Right atrium auricular region (tissue), 2 donors: Measurements from ENCODE around the gene BCL2L2. TPM values are rescaled to one million over a fixed set of nuclear protein-coding genes. Genes with fewer than 3 reads are reported as not detected.
A peak's percentile ranks its signal among the peaks of the same experiment; 100 is the strongest.

Experiments
- DNase-seq: peaks from one replicate; pipeline ENCODE4 v3.0.0-alpha.2; 2019; ENCODE audit warnings: low spot score
- H3K27ac ChIP-seq, 2 donors: fragments of 200-600 bp; sonication (generic); 1 replicate in 1 of 2; 2 replicates in 1 of 2; pipeline ENCODE4 v1.5.1; 2016 to 2019
- H3K27me3 ChIP-seq, 2 donors: fragments of 200-600 bp; sonication (generic); one replicate each; pipeline versions ENCODE4 v1.5.1 to v1.6.0; 2017 to 2019
- H3K36me3 ChIP-seq: fragments of 200-600 bp; sonication (generic); one replicate; pipeline ENCODE4 v1.5.1; 2016
- H3K4me1 ChIP-seq, 2 donors: fragments of 200-600 bp; sonication (generic); one replicate each; pipeline versions ENCODE4 v1.5.1 to v1.6.0; 2017 to 2019
- H3K4me3 ChIP-seq, 2 donors: fragments of 200-600 bp; sonication (generic); 1 replicate in 1 of 2; 2 replicates in 1 of 2; pipeline ENCODE4 v1.5.1; 2017 to 2019; ENCODE audit warnings: mild to moderate bottlenecking in 1 of 2, moderate library complexity in 1 of 2
- H3K9me3 ChIP-seq, 2 donors: fragments of 200-600 bp; sonication (generic); one replicate each; pipeline ENCODE4 v1.5.1; 2019
- CTCF ChIP-seq, 2 donors: fragments of 200-600 bp; sonication (generic); IDR thresholded peaks; one replicate each; pipeline ENCODE4 v1.5.1; 2019; ENCODE audit warnings: antibody characterized with exemption in 2 of 2
- total RNA-seq, 2 donors: library from RNA; depleted of rRNA; stranded (reverse); fragments of >200 nt; gene quantifications; one replicate each; pipeline ENCODE4 v1.1.0, GENCODE V29; 2016

Gene BCL2L2
- total RNA-seq, 2 donors from 2014 or later: 26.8 to 36.3 TPM

- no peaks in the 10 kb centered on the region for H3K36me3 ChIP-seq
- H3K4me1 ChIP-seq: peaks cover 0 to 20% of the 10 kb centered on the region in 2 donors
- H3K27me3 ChIP-seq: no peaks in the 10 kb centered on the region
- peak overlapping the region; percentile 55 to 61 for H3K4me3 ChIP-seq
- peak overlapping the region; percentile 56 to 71 for H3K27ac ChIP-seq
- DNase-seq: no peak
- no peak for TF ChIP-seq CTCF (IDR thresholded peaks at IDR 0.05)
- H3K9me3 ChIP-seq: no peaks in the 10 kb centered on the region
These were observed 45.3 kb downstream of the BCL2L2 start for GRCh38 chr14:23351681-23352505.

- peak; percentile 86 for DNase-seq
- H3K27ac ChIP-seq: peak within 1 kb of the TSS; percentile 56 to 71
- no peak for TF ChIP-seq CTCF (IDR thresholded peaks at IDR 0.05)
These were observed 46.1 kb downstream of the BCL2L2 start, which contains the start of gene SLC22A17 for GRCh38 chr14:23352506-23353432. SLC22A17 (minus strand) TSS chr14:23352887.

DNA sequence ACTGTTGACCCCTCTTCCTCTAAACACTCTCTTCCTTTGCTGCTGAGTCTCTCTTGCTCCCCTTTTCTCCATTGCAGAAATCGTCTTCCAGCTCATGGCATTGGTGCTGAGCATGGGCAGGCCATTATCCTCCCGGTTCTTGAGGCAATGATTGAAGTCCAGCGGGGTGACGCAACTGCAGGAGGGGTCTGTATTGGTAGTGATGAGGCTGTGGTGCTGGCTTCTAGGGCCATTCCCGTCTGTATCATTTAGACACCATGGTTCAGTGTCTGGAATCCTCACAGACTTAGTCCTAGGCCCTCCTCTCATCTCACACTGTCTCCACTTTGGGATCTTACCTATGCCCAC, 46.8 kb downstream of the BCL2L2 start:
- no peak for TF ChIP-seq CTCF (IDR thresholded peaks at IDR 0.05)
- Histone ChIP-seq H3K4me1 (peaks cover 0 to 24% of the 10 kb centered on the region in 2 donors), H3K4me3 (no peak overlapping the region), H3K36me3 (peaks cover 4% of the 10 kb centered on the region), H3K27ac (peak overlapping the region in 1 of 2 donors; percentile 71), H3K27me3 (no peaks in the 10 kb centered on the region), H3K9me3 (no peaks in the 10 kb centered on the region)
- DNase-seq: no peak

More at GRCh38 chr14:23352506-23353432, 46.1 kb downstream of the BCL2L2 start, which contains the start of gene SLC22A17:
- peaks cover 4% of the 10 kb centered on the region for H3K36me3 ChIP-seq
- H3K4me3 ChIP-seq: peak within 1 kb of the TSS; percentile 55 to 61
- H3K27me3 ChIP-seq: no peaks in the 10 kb centered on the region
- H3K9me3 ChIP-seq: no peaks in the 10 kb centered on the region
- H3K4me1 ChIP-seq: peaks cover 0 to 20% of the 10 kb centered on the region in 2 donors

- Histone ChIP-seq H3K4me3 (no peak overlapping the region), H3K27me3 (no peaks in the 10 kb centered on the region), H3K27ac (no peak overlapping the region), H3K4me1 (peaks cover 0 to 27% of the 10 kb centered on the region in 2 donors), H3K9me3 (no peaks in the 10 kb centered on the region), H3K36me3 (peaks cover 4% of the 10 kb centered on the region)
- no peak for DNase-seq
- no peak for TF ChIP-seq CTCF (IDR thresholded peaks at IDR 0.05)
These were observed 48.4 kb downstream of the BCL2L2 start for GRCh38 chr14:23354990-23355389.

- Histone ChIP-seq H3K9me3 (no peaks in the 10 kb centered on the region), H3K27ac (no peak overlapping the region), H3K36me3 (peaks cover 4% of the 10 kb centered on the region), H3K4me1 (peaks cover 0 to 27% of the 10 kb centered on the region in 2 donors), H3K27me3 (no peaks in the 10 kb centered on the region), H3K4me3 (no peak overlapping the region)
- peak; percentile 40 for DNase-seq
- no peak for TF ChIP-seq CTCF (IDR thresholded peaks at IDR 0.05)
These were observed 49.3 kb downstream of the BCL2L2 start for GRCh38 chr14:23355871-23356435.
